Measurements from ENCODE around the gene GATB. TPM values are rescaled to one million over a fixed set of nuclear protein-coding genes. Genes with fewer than 3 reads are reported as not detected.

Gene GATB
- total RNA-seq, 1 experiment from 2014 or later, result 29.6 TPM

DNA sequence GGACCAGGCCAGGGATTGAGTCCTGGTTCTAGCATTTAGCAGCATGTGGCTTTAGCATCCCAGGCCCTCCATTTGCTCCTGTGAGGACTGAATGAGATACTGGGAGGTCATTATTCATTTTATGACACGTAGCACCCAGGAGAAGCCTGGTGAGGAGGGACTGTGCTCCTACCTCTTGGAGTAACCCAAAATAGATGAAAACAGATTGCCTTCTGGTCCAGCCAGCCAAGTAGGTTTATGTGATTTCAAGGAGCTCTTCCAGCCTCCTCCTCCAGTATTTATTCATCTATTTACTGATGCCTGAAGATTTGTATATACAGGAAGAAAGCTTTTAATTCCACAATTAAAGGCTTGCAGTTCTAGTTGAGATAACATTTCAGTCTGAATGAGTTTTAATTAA, 109.3 kb downstream of the GATB start:
- ChIA-PET CTCF (no interaction called here), POLR2A (no interaction called here)
- H3K9me3 Mint-ChIP-seq (ENCODE audit: unreplicated experiment), result no peaks in the 10 kb centered on the region
- Histone ChIP-seq H3K9me3 (no peaks in the 10 kb centered on the region), H3K36me3 (ENCODE audit: control insufficient read depth, insufficient read depth, low read length) (no peaks in the 10 kb centered on the region; the same call in 1 of the 2 replicates), H3K4me1 (no peaks in the 10 kb centered on the region), H3K4me3 (ENCODE audit: low read depth, low read length) (no peak overlapping the region), H3K27me3 (replicated peaks; ENCODE audit: control insufficient read depth, insufficient read depth, low read length) (no peaks in the 10 kb centered on the region)
- H3K27ac Mint-ChIP-seq (ENCODE audit: unreplicated experiment), result no peak overlapping the region
- H3K27me3 Mint-ChIP-seq (ENCODE audit: insufficient read depth, unreplicated experiment), result no peaks in the 10 kb centered on the region
- TF ChIP-seq, protein P1, sequence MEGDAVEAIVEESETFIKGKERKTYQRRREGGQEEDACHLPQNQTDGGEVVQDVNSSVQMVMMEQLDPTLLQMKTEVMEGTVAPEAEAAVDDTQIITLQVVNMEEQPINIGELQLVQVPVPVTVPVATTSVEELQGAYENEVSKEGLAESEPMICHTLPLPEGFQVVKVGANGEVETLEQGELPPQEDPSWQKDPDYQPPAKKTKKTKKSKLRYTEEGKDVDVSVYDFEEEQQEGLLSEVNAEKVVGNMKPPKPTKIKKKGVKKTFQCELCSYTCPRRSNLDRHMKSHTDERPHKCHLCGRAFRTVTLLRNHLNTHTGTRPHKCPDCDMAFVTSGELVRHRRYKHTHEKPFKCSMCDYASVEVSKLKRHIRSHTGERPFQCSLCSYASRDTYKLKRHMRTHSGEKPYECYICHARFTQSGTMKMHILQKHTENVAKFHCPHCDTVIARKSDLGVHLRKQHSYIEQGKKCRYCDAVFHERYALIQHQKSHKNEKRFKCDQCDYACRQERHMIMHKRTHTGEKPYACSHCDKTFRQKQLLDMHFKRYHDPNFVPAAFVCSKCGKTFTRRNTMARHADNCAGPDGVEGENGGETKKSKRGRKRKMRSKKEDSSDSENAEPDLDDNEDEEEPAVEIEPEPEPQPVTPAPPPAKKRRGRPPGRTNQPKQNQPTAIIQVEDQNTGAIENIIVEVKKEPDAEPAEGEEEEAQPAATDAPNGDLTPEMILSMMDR (IDR thresholded peaks at IDR 0.05; ENCODE audit: insufficient read depth in 1 of 2, low read depth in 1 of 2, low read length in 1 of 2, severe bottlenecking in 1 of 2, unreplicated experiment in 1 of 2), result no peak
- no TSS peak for BruUV-seq (replicated peaks)
- H3K36me3 Mint-ChIP-seq (ENCODE audit: insufficient read depth, unreplicated experiment), result peaks cover 11% of the 10 kb centered on the region
- H3K4me3 Mint-ChIP-seq (ENCODE audit: unreplicated experiment), result no peak overlapping the region
- intact Hi-C loops (cut with micrococcal nuclease; ENCODE audit: unreplicated experiment), result no loop called here
- DNase-seq, result no peak
- H3K4me1 Mint-ChIP-seq (ENCODE audit: low read depth, unreplicated experiment), result no peaks in the 10 kb centered on the region

DNA sequence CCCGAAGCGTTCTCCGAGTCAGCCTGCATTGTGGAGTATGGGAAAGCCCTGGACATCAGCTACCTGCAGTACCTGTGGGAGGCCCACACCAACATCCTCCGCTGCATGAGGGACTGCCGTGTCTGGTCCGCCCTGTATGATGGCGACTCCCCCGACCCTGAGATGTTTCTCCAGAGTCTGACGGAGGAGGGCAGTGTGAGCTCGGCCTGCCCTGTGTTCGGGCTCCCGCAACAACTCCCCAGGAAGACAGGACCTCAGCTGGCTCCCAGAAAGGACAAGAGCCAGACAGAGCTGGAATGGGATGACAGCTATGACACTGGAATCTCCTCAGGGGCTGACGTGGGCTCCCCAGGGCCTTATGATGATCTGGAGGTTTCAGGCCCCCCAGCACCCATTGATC, 111.3 kb downstream of the GATB start:
- Mint-ChIP-seq H3K4me1 (ENCODE audit: low read depth, unreplicated experiment) (no peaks in the 10 kb centered on the region), H3K27ac (ENCODE audit: unreplicated experiment) (no peak overlapping the region), H3K36me3 (ENCODE audit: insufficient read depth, unreplicated experiment) (peaks cover 22% of the 10 kb centered on the region), H3K9me3 (ENCODE audit: unreplicated experiment) (no peaks in the 10 kb centered on the region), H3K27me3 (ENCODE audit: insufficient read depth, unreplicated experiment) (no peaks in the 10 kb centered on the region), H3K4me3 (ENCODE audit: unreplicated experiment) (no peak overlapping the region)
- Histone ChIP-seq H3K9me3 (no peaks in the 10 kb centered on the region), H3K4me3 (ENCODE audit: low read depth, low read length) (no peak overlapping the region), H3K4me1 (no peaks in the 10 kb centered on the region), H3K27me3 (replicated peaks; ENCODE audit: control insufficient read depth, insufficient read depth, low read length) (no peaks in the 10 kb centered on the region), H3K36me3 (ENCODE audit: control insufficient read depth, insufficient read depth, low read length) (no peaks in the 10 kb centered on the region; the same call in 1 of the 2 replicates)
- POLR2A ChIA-PET, result no interaction called here
- BruUV-seq (replicated peaks), result no TSS peak
- TF ChIP-seq, protein P1 (IDR thresholded peaks at IDR 0.05; ENCODE audit: insufficient read depth in 1 of 2, low read depth in 1 of 2, low read length in 1 of 2, severe bottlenecking in 1 of 2, unreplicated experiment in 1 of 2), result no peak
- intact Hi-C loops (cut with micrococcal nuclease; ENCODE audit: unreplicated experiment), result loop anchor here (10.0 kb wide), 1 partner anchor 535 kb away; no protein-coding TSS in a partner anchor
- CTCF ChIA-PET, result no interaction called here
- DNase-seq, result no peak

DNA sequence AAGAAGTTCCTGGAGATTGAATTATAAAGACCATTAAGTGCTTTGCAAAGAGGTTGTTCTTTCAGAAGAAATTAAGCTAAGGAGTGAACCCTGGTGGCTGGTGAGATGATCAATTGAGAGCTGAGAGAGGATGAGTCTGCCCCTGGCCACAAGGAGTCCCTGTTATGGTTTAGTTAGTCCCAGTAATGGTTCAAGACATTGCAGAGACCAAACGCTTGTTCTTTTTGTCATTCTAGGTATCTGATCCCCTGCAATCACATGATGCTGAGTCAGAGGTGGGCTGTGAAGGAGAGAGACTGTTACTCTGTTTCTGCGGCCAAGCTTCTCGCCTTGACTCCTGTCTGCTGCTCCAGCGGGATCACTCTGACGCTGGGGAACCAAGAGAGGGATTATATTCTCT, 114.5 kb downstream of the GATB start:
- intact Hi-C loops (cut with micrococcal nuclease; ENCODE audit: unreplicated experiment), result loop anchor here (10.0 kb wide), 1 partner anchor 532 kb away; no protein-coding TSS in a partner anchor
- Mint-ChIP-seq H3K4me3 (ENCODE audit: unreplicated experiment) (no peak overlapping the region), H3K27ac (ENCODE audit: unreplicated experiment) (no peak overlapping the region), H3K4me1 (ENCODE audit: low read depth, unreplicated experiment) (no peaks in the 10 kb centered on the region), H3K27me3 (ENCODE audit: insufficient read depth, unreplicated experiment) (no peaks in the 10 kb centered on the region), H3K36me3 (ENCODE audit: insufficient read depth, unreplicated experiment) (peaks cover 24% of the 10 kb centered on the region), H3K9me3 (ENCODE audit: unreplicated experiment) (no peaks in the 10 kb centered on the region)
- ChIA-PET POLR2A (no interaction called here), CTCF (interaction anchor here (0.9 kb wide), 1 partner anchor 8 kb away, joined by 3 read pairs; no protein-coding TSS in a partner anchor)
- Histone ChIP-seq H3K36me3 (ENCODE audit: control insufficient read depth, insufficient read depth, low read length) (no peaks in the 10 kb centered on the region; the same call in 1 of the 2 replicates), H3K4me3 (ENCODE audit: low read depth, low read length) (no peak overlapping the region), H3K4me1 (no peaks in the 10 kb centered on the region), H3K9me3 (no peaks in the 10 kb centered on the region), H3K27me3 (replicated peaks; ENCODE audit: control insufficient read depth, insufficient read depth, low read length) (no peaks in the 10 kb centered on the region)
- BruUV-seq (replicated peaks), result no TSS peak
- DNase-seq, result no peak
- TF ChIP-seq, protein P1 (IDR thresholded peaks at IDR 0.05; ENCODE audit: insufficient read depth in 1 of 2, low read depth in 1 of 2, low read length in 1 of 2, severe bottlenecking in 1 of 2, unreplicated experiment in 1 of 2), result no peak
